Aorta (tissue), 5 donors: Measurements from ENCODE around the gene ERCC1. TPM values are rescaled to one million over a fixed set of nuclear protein-coding genes. Genes with fewer than 3 reads are reported as not detected.

Experiments used
- ATAC-seq: fragments of 200-7000 bp; cut with Tn5 transposase; one replicate; pipeline ENCODE4 v1.9.1; 2022; ENCODE audit warnings: moderate library complexity; ENCODE audit not compliant: low FRiP score
- DNase-seq, 2 donors: peaks; one replicate each; pipeline ENCODE4 v3.0.0-alpha.2; 2020
- H3K27ac ChIP-seq, 2 donors: one replicate each; pipeline ENCODE4 v1.5.1; 2013; ENCODE audit warnings: low read length in 2 of 2, mild to moderate bottlenecking in 2 of 2, moderate library complexity in 2 of 2, control low read depth in 1 of 2, inconsistent platforms in 1 of 2, low read depth in 1 of 2
- H3K27me3 ChIP-seq, 2 donors: one replicate each; pipeline ENCODE4 v1.6.1; 2013; ENCODE audit warnings: control low read depth in 1 of 2, low read length in 1 of 2, mild to moderate bottlenecking in 1 of 2, moderate library complexity in 1 of 2; ENCODE audit not compliant: insufficient read depth in 2 of 2, control insufficient read depth in 1 of 2
- H3K36me3 ChIP-seq, 2 donors: one replicate each; pipeline ENCODE4 v1.6.1; 2013; ENCODE audit warnings: control low read depth in 1 of 2, low read length in 1 of 2, mild to moderate bottlenecking in 1 of 2; ENCODE audit not compliant: insufficient read depth in 2 of 2, control insufficient read depth in 1 of 2
- H3K4me1 ChIP-seq, 2 donors: one replicate each; pipeline ENCODE4 v1.6.1; 2013; ENCODE audit warnings: low read length in 2 of 2, control low read depth in 1 of 2, mild to moderate bottlenecking in 1 of 2, moderate library complexity in 1 of 2; ENCODE audit not compliant: insufficient read depth in 2 of 2, control insufficient read depth in 1 of 2
- H3K4me3 ChIP-seq, 2 donors: one replicate each; pipeline ENCODE4 v1.5.1; 2013; ENCODE audit warnings: low read length in 2 of 2, control low read depth in 1 of 2, mild to moderate bottlenecking in 1 of 2
- H3K9me3 ChIP-seq: one replicate; pipeline ENCODE4 v1.6.1; 2013; ENCODE audit warnings: mild to moderate bottlenecking, low read length; ENCODE audit not compliant: control insufficient read depth
- WGBS, 2 donors: extraction: QIAGEN DNeasy Blood & Tissue Kit; methylation state at CpG; one replicate each; pipeline ENCODE4 v1.1.7; 2013; 5-methylcytosine and 5-hydroxymethylcytosine counted together
- intact Hi-C, 2 donors: fragments of 100-400 bp; cut with DNase I; formaldehyde crosslinking; loops; one replicate each; pipeline versions ENCODE4 v1.14.2 to v1.15.0; 2022
- microRNA-seq, 2 donors: library from miRNA; unstranded; fragments of <30 nt; microRNA quantifications; one replicate each; pipeline ENCODE4 v1.2.0, GENCODE V29; 2020
- polyA plus RNA-seq, 2 donors: library from polyadenylated mRNA; stranded (reverse); fragments of 200-250 nt; gene quantifications; one replicate each; pipeline ENCODE4 v1.2.3, GENCODE V29; 2013
- total RNA-seq, 2 donors: library from RNA; stranded (reverse); fragmentation: NEBNext Ultra II Directional; extraction: Animal tissue kit (Norgen Biotek cat#: 25700); gene quantifications; one replicate each; pipeline ENCODE4 v1.2.1, GENCODE V29; 2021
- donor health status: healthy with polysubstance abuse.
- donor health status: Bipolar disorder and iron deficiency.
- donor health status: DM: no; HTN: no; CAD: no.
- donor health status: DM: no; HTN: no; CAD: no.
- donor health status: DM: yes; HTN: yes; CAD: no.

ERCC1 gene
- total and polyA plus RNA-seq, 4 donors, result 44.5 to 81.7 (median 65.6) TPM

DNA sequence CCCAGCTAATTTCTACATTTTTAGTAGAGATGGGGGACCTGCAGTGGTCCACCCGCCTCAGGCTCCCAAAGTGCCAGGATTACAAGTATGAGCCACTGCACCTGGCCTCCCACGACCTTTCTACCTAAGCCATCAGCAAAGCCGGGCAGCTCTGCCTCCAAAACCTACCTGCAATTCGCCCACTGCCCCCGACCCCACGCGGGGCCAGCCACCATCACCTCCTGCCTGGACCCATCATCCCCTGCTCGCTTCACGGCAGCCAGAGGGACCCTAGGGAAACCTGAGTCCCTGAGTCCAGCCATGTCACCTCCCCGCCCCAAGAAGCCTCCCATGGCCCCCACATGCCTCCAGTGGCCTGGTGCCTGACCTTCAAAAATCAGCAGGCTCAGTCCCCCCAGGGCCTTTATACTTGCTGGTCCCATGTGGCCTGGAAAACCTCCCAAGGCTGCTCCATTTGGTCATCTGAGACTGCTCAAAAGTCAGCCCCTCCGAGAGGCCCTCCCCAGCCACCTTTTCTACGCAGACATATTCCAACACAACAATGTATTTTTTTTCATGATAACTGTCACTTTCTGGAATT lies 65.4 kb downstream of the ERCC1 start:
- H3K27ac ChIP-seq, result no peak overlapping the region
- no peaks in the 10 kb centered on the region for H3K27me3 ChIP-seq
- ATAC-seq, result no peak
- H3K36me3 ChIP-seq, result no peaks in the 10 kb centered on the region
- H3K9me3 ChIP-seq, result no peaks in the 10 kb centered on the region
- H3K4me3 ChIP-seq, result no peak overlapping the region
- 90 to 91% methylated on average over 12 of the region's 12 CpGs for WGBS, 2 donors
- intact Hi-C loops, result no loop called here
- DNase-seq, result no peak
- no peaks in the 10 kb centered on the region for H3K4me1 ChIP-seq

DNA sequence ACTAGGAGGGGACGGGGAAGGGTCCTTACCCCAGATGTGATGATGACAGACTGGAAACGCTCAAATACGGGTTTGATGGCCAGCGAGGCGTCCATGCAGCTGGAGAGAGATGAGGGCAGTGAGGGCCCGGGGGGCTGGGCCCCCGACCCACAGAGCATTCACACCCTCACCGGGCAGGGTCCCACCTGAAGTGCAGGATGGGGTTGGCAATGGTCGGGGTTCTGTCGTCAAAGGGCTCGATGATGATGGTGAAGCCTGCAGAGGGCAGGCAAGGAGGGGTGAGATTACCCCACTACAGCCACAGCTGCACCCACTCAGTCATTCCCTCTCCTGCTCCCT lies 66.3 kb downstream of the ERCC1 start:
- no peak overlapping the region for H3K4me3 ChIP-seq
- peaks cover 0 to 1% of the 10 kb centered on the region in 2 donors for H3K36me3 ChIP-seq
- H3K27ac ChIP-seq, result no peak overlapping the region
- no peaks in the 10 kb centered on the region for H3K9me3 ChIP-seq
- no peak for ATAC-seq
- no peaks in the 10 kb centered on the region for H3K27me3 ChIP-seq
- H3K4me1 ChIP-seq, result no peaks in the 10 kb centered on the region
- WGBS, 2 donors, result 92 to 94% methylated on average over 11 of the region's 11 CpGs
- DNase-seq, result no peak
- intact Hi-C loops, result no loop called here

Small RNA genes within 50 kb of the gene (microRNA-seq; reads per million reads assigned to microRNA genes)
- 0 reads per million in 2 donors for gene MIR6088

Other genes with a start within 250 kb of the ERCC1 start
- 10 to 100 TPM in 1 of 2 donors, 1 to 10 TPM in 1; 9.5 to 13.6 TPM for gene TRAPPC6A, start 245.7 kb downstream of the ERCC1 start, total RNA-seq
- 10 to 100 TPM; 16.5 to 17.0 TPM for gene TRAPPC6A, start 245.7 kb downstream of the ERCC1 start, polyA plus RNA-seq
- 10 to 100 TPM in 1 of 2 donors, 1 to 10 TPM in 1; 7.5 to 12.2 TPM for gene BLOC1S3, start 245.1 kb downstream of the ERCC1 start, total RNA-seq
- 1 to 10 TPM; 2.9 to 5.3 TPM for gene BLOC1S3, start 245.1 kb downstream of the ERCC1 start, polyA plus RNA-seq
- 10 to 100 TPM; 10.8 to 13.9 TPM for gene EXOC3L2, start 178.5 kb downstream of the ERCC1 start, total RNA-seq
- gene EXOC3L2, start 178.5 kb downstream of the ERCC1 start, polyA plus RNA-seq, result under 1 TPM; 0.50 to 0.67 TPM
- 10 to 100 TPM; 40.3 to 40.4 TPM for gene MARK4, start 172.6 kb downstream of the ERCC1 start, total RNA-seq
- gene MARK4, start 172.6 kb downstream of the ERCC1 start, polyA plus RNA-seq, result 10 to 100 TPM in 1 of 2 donors, 1 to 10 TPM in 1; 6.0 to 15.7 TPM
- not detected for gene CKM, start 101.0 kb downstream of the ERCC1 start, total RNA-seq
- 1 to 10 TPM; 1.2 to 6.4 TPM for gene CKM, start 101.0 kb downstream of the ERCC1 start, polyA plus RNA-seq
- not detected for gene KLC3, start 83.2 kb downstream of the ERCC1 start, total RNA-seq
- gene KLC3, start 83.2 kb downstream of the ERCC1 start, polyA plus RNA-seq, result not detected
- gene ERCC2, start 53.3 kb downstream of the ERCC1 start, total RNA-seq, result 10 to 100 TPM; 10.4 to 14.9 TPM
- gene ERCC2, start 53.3 kb downstream of the ERCC1 start, polyA plus RNA-seq, result 10 to 100 TPM in 1 of 2 donors, 1 to 10 TPM in 1; 5.1 to 27.2 TPM
- gene PPP1R13L, start 18.8 kb downstream of the ERCC1 start, total RNA-seq, result 10 to 100 TPM; 64.2 to 76.5 TPM
- gene PPP1R13L, start 18.8 kb downstream of the ERCC1 start, polyA plus RNA-seq, result 100 to 1,000 TPM in 1 of 2 donors, 10 to 100 TPM in 1; 11.1 to 153 TPM
- 1 to 10 TPM; 3.5 to 3.9 TPM for gene POLR1G, start 17.3 kb downstream of the ERCC1 start, total RNA-seq
- 1 to 10 TPM; 1.9 to 3.6 TPM for gene POLR1G, start 17.3 kb downstream of the ERCC1 start, polyA plus RNA-seq
- gene FOSB, start 44.1 kb upstream of the ERCC1 start, total RNA-seq, result 100 to 1,000 TPM in 1 of 2 donors, 1 to 10 TPM in 1; 3.1 to 754 TPM
- 100 to 1,000 TPM in 1 of 2 donors, 10 to 100 TPM in 1; 18.4 to 105 TPM for gene FOSB, start 44.1 kb upstream of the ERCC1 start, polyA plus RNA-seq
- gene RTN2, start 73.1 kb upstream of the ERCC1 start, total RNA-seq, result 10 to 100 TPM in 1 of 2 donors, 1 to 10 TPM in 1; 8.1 to 11.6 TPM
- gene RTN2, start 73.1 kb upstream of the ERCC1 start, polyA plus RNA-seq, result 10 to 100 TPM in 1 of 2 donors, 1 to 10 TPM in 1; 7.0 to 13.1 TPM
- 1 to 10 TPM in 1 of 2 donors, under 1 TPM in 1; 0.88 to 2.5 TPM for gene PPM1N, start 74.5 kb upstream of the ERCC1 start, total RNA-seq
- under 1 TPM in 1 of 2 donors, not detected in 1; 0.67 TPM for gene PPM1N, start 74.5 kb upstream of the ERCC1 start, polyA plus RNA-seq
- 100 to 1,000 TPM; 119 to 192 TPM for gene VASP, start 83.6 kb upstream of the ERCC1 start, total RNA-seq
- gene VASP, start 83.6 kb upstream of the ERCC1 start, polyA plus RNA-seq, result 10 to 100 TPM; 56.0 to 63.2 TPM
- gene OPA3, start 160.9 kb upstream of the ERCC1 start, total RNA-seq, result 1 to 10 TPM; 8.6 to 8.8 TPM
- 1 to 10 TPM; 2.0 to 2.8 TPM for gene OPA3, start 160.9 kb upstream of the ERCC1 start, polyA plus RNA-seq
- 10 to 100 TPM; 10.6 to 10.9 TPM for gene GPR4, start 178.3 kb upstream of the ERCC1 start, total RNA-seq
- 1 to 10 TPM in 1 of 2 donors, under 1 TPM in 1; 0.63 to 1.2 TPM for gene GPR4, start 178.3 kb upstream of the ERCC1 start, polyA plus RNA-seq
- 10 to 100 TPM; 42.4 to 52.9 TPM for gene EML2, start 215.5 kb upstream of the ERCC1 start, total RNA-seq
- gene EML2, start 215.5 kb upstream of the ERCC1 start, polyA plus RNA-seq, result 10 to 100 TPM; 21.7 to 48.1 TPM
- 1 to 10 TPM in 1 of 2 donors, under 1 TPM in 1; 0.45 to 2.4 TPM for gene GIPR, start 244.3 kb upstream of the ERCC1 start, total RNA-seq
- not detected for gene GIPR, start 244.3 kb upstream of the ERCC1 start, polyA plus RNA-seq